HG02571 (cell line): ENCODE measurements around the gene OR52H1.

Source experiments
- ATAC-seq: cut with Tn5 transposase; IDR thresholded peaks from one replicate; pipeline ENCODE4 v1.9.1; 2021; ENCODE audit warnings: mild to moderate bottlenecking, moderate library complexity; ENCODE audit not compliant: unreplicated experiment

Gene OR52H1

GRCh38 chr11:5536482-5536881 is 11.9 kb downstream of the OR52H1 start:
- ATAC-seq, result no peak

DNA sequence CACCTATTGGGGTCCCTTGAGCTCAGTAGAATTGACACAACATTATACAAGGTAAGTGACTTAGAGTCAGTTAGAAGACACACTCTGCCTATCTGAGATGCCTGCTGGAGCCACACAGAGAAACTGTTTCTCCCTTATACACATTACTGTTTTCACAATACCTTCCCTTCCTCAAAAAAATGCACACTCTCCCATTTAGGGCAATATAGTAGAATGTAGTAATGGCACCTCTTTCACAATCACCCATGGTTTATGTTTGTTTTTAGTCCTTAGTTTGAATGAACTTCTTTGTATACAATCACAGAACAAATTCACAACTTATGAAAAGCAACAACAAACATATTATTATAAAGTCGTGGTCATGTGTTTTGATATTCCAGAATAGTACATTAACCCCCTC is 14.3 kb downstream of the OR52H1 start:
- no peak for ATAC-seq

GRCh38 chr11:5531053-5531831 is 17.1 kb downstream of the OR52H1 start:
- ATAC-seq, result no peak

DNA sequence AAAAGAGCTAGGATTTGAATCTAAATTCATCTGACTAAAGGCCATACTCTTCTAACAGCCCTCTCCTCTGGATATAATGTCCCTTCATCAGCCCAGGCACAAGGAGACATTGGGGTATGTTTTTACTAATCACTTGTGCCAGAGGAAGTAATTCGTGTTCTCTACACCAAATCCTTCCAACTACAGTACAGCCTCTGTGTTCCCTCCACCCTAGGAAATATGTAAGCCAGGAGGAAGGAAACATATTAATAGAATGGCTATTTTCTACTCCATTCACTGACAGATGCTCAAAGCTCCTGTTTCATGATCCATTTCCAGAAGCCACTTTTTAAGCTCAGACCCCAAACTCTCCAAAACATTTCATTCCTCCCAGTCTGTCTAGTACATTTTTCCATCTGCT is 19.8 kb downstream of the OR52H1 start:
- no peak for ATAC-seq

DNA sequence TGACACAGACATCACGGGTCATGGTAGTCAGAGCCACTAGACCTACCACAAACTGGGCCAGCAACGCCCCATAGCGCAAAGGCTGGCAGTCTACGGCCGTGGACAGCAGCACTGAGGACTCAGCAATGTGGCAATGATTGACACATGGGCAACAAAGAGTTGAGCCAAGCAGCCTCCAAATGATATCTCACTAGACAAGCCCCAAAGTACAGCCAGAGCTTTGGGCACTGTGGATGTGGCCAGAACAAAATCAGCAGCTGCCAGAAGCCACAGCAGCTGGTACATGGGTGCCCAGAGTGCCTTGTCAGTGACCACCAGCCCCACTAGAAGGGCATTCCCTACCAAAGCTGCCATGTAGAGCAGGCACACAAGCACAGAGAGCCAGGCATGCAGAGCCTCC is 20.6 kb downstream of the OR52H1 start:
- no peak for ATAC-seq

- no peak for ATAC-seq
Measured at GRCh38 chr11:5524756-5525155, 23.6 kb downstream of the OR52H1 start.

DNA sequence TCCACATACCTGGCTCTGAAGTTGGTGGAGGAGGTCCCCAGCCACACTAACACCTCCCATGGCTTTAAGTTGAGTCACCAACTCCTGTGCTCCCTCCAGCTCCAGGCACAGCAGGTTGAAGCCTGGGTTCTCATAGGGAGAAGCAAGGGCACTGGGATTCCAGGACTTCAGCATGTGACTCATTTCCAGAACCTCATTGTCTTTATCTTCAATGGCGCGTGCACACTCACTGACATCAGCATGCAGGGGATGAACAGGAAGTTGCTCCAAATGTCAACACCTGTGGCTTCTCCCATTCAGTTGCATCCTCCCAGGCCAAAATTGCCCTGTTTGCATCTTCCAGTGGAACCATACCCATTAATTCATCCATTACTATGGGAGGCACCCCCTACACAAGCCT is 26.0 kb downstream of the OR52H1 start:
- ATAC-seq, result no peak

DNA sequence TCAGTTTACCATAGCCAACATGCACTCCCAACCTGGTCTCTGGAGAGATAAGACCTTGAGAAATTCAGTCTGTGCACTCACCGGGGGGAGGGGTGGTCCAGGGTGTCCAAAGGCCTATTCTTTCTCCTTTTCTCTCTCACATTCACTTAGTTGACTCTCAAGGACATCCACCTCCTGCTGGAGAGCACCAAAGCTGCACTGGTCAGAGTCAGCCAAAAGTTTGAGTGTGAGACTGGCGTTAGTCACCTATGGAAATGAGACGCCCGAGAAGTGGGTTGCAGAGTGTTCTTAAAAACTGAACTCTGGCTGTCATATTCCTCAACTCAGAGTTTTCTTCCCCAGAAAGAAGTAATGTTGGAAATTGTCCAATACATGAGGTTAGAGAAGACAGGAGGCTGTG is 26.8 kb downstream of the OR52H1 start:
- no peak for ATAC-seq

DNA sequence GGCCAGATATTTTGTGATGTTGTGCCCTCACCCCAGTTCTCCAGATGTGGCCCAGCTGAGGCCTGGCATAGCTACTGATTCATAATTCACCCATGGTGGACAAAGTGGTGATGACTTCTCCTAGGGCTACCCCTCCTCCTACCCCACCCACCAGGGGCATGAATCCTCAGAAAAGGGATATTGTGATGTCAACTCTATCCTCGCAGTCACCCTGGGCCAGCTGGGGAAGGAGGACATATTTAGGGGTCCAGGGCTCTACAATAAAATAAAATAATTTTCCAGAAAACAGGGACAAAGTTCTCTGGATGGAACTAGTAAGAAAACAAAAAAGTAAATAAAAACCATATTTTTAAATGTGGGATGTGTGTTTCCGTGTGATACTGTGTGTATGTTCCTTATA is 31.7 kb downstream of the OR52H1 start, which contains the start of gene UBQLNL:
UBQLNL (minus strand) TSS at position 101 of the 400 bp plus-strand sequence. CDS start 258 bp downstream, outside the sequence.
- no peak for ATAC-seq

GRCh38 chr11:5514841-5515240 is 33.5 kb downstream of the OR52H1 start:
- no peak for ATAC-seq

DNA sequence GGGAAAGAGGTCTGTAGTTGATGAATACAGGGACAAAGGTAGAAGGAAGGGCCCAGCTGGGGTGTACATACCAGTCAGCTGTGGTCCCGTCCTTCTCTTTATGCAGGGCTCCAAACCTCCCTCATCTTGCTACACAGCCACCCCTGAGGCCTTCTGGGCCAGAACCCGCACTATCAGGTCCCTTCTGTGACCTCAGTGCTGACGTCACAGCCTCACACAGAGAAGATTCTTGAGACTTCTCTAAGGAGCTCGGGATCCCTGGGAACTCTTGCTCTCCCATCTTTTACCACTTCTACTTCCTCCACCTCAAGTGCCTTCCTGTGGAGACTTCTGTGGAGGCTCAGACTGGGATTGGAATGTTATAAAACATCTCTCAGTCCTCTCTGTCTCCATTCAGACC is 38.5 kb downstream of the OR52H1 start, which contains the start of gene UBQLN3:
UBQLN3 (minus strand) TSS at position 155 of the 400 bp plus-strand sequence. CDS start 399 bp downstream, outside the sequence.
- ATAC-seq, result no peak

DNA sequence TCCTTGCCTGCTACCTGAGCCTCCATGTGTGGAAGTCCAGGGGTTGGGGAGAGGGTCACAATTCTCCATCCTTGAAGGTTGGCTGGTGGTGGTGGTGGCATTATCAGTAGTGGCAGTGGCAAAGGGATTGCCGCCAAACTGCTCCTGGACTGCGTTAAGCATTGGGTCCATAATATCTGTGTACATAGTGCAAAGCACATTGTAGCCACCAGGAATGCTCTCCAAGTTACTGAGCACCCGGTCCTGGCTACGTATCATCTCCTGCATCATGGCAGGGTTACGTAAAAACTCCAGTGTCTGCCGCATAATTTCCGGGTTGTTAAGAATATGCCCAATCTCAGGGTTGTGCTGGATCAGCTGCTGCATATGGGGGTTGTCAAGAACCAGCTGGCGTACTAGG is 39.7 kb downstream of the OR52H1 start:
- no peak for ATAC-seq

DNA sequence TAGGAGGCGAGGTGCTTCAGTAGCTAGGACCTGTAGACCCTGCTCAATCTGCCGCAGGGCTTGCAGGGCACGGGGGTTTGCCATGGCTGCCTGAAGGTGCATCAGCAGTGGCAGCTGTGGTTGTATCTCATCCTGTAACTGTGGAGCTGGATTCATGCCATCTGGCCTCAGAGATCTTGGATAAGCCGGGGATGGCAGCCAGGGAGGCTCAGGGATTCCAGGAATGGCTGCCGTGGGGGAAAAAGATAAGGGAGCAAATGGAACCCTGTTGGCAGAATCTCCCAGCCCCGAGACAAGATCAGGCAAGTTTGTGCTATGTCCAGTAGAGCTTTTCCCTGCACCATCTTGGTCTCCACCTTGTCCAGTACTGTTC is 40.4 kb downstream of the OR52H1 start:
- no peak for ATAC-seq

DNA sequence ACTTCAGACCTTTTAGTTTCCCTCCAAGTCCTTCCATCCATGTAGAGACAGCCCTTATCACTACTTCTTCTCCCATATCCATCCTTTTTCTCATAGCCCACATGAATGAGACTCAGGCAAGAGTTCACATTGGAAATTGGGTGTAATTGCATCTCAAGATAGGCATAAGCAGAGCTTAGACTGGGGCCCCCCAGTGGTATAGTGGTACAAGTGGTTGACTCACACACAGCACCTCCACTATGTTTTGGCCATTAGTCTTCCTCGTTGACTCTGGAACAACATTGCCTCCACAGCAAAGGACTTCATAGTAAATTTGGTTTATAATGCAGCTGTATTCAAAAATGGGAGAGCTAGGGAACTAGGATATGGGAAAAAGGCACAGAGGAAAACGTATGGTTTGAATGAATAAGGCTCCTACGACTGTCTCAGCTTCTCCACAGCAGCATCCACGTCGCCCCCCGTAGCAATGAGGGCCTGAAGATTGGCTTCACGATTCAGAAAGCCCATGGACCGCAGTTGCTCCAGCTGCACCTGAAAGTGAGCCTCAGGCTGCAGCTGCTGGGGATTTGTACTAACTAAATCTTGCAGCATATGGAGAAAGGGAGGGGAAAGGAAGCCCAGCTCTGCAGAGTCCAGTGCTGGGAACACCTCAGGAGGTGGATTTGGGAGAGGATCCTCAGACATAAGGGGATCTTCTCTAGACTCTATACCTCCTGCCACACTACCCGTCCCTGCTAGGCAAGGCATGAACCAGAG is 41.0 kb downstream of the OR52H1 start:
- ATAC-seq, result no peak

DNA sequence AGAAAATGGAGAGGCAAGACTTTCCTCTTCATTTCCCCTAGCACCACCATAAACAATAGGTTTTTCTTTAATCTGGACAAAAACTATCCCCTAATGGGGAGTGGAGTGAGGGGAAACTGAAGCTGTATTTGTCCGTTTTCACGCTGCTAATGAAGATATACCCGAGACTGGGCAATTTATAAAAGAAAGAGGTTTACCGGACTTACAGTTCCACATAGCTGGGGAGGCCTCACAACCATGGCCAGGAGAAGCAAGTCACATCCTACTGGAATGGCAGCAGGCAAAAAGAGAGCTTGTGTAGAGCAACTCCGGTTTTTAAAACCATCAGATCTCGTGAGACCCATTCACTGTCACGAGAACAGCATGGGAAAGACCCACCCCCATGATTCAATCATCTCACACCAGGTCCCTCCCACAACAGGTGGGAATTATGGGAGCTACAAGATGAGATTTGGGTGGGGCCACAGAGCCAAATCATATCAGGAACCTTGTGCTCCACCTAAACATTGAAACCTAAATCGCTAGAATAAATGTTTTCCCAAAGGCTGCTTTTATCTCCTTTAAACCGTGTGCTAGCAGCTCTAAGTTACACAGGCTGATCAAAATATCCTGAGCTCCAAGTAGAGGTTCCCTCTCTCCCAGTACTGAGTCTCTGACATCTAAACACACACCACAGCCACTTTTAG is 42.8 kb downstream of the OR52H1 start:
- no peak for ATAC-seq

DNA sequence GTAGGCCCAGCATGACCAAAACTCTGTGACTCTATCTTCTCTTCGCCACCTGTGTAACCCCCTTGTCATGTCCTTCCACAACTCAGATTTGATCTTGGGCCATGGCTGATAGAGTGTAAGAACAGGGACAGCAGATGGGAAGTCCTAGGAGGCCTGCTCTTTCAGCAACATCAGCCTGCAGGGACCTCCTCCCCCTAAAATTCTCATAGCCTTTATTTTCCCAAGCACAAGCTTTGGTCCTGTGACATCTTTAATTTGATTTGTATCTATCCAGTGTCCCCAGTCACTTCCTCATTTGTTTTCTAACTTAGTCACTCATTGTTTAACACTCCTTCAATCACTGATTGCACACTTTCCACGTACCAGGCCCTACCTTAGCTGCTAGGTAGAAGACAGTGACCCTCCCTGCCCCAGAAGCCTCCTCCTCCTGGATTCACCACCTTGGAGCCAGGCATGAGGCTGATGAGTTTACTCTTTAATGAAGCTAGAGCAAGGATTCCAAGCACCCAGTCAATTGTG is 43.9 kb downstream of the OR52H1 start:
- no peak for ATAC-seq

- no peak for ATAC-seq
Measured at GRCh38 chr11:5500393-5500801, 47.9 kb downstream of the OR52H1 start.

DNA sequence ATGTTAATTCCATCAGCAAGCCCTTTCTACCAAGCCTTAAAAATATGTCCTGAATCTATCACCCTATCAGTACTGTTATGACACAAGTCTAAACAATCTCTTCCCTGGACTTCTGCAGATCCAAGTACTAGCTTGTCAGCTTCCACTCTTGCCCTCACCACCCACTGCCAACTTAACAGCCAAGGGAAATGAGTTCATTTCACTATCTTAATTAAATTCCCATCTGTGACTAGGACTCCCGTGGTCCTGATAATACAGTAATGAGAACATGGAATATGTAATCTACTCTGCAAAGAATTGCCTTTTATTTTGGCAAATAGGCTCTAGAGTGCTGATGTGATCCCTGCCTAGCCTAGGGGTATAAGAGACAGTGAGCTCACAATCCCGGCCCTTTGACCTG is 48.7 kb downstream of the OR52H1 start:
- ATAC-seq, result no peak
